ENCODE results near the gene KRTAP5-10.

DNA sequence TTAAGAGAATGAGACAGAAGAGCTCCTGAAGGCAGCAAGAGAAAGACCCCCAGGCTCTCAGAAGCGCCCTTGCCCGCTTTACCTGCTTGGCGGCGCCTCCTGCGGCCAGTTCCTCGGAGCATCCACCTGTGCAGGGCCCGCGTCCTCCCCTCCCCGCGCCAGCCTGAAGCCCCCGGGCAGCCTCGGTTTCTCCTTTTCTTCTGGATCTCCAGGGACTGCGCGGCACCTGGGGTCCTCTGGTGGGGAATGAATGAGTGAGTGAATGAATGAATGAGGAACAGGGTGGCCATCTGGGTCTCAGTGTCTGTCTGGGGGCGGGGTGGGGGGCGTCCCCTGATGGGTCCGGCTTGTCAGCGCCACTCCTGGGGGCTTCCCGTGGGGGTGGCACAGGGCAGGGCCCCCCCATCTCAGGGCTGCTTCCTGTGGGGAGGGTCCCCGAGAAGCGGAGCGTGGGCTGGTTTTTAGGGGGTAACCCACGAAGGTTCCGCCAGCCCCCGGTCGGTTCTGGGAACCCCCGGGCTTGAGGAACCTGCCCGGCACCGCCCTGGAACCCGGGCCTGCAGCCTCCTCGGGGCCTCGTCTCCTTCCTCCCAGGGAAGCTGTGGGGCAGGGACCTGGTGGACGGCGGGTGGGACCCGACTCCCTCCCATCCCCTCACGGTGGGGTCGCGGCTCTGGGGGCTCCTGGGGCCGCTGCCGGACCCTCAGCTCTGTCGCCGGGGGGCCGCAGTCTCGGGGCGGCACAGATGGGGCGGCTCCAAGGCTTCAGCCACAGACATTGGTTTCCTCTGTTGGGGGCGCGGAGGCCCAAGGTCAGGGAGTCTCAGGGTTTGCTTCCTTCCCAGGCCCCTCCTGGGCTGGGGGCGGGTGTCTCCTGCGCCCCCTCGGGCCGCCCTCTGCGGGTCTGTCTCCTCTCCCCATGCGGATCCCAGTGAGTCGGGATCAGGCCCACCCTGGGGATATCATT lies 46.6 kb upstream of the KRTAP5-10 start:
- TF ChIP-seq, protein P1, sequence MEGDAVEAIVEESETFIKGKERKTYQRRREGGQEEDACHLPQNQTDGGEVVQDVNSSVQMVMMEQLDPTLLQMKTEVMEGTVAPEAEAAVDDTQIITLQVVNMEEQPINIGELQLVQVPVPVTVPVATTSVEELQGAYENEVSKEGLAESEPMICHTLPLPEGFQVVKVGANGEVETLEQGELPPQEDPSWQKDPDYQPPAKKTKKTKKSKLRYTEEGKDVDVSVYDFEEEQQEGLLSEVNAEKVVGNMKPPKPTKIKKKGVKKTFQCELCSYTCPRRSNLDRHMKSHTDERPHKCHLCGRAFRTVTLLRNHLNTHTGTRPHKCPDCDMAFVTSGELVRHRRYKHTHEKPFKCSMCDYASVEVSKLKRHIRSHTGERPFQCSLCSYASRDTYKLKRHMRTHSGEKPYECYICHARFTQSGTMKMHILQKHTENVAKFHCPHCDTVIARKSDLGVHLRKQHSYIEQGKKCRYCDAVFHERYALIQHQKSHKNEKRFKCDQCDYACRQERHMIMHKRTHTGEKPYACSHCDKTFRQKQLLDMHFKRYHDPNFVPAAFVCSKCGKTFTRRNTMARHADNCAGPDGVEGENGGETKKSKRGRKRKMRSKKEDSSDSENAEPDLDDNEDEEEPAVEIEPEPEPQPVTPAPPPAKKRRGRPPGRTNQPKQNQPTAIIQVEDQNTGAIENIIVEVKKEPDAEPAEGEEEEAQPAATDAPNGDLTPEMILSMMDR (IDR thresholded peaks at IDR 0.05; ENCODE audit: low read depth, low read length, poor library complexity, severe bottlenecking): no peak
- no peak for TF ChIP-seq EZH2phosphoT487 (IDR thresholded peaks at IDR 0.05; ENCODE audit: borderline replicate concordance, low read length)

Data from DOHH2 (cell line).